Astrocyte (in vitro differentiated cells and primary cell): ENCODE results near the gene PI3. TPM values are rescaled to one million over a fixed set of nuclear protein-coding genes. Genes with fewer than 3 reads are reported as not detected.

Source experiments
- DNase-seq: peaks from one replicate; pipeline ENCODE4 v3.0.0-alpha.2; 2010; ENCODE audit warnings: low read depth
- FAIRE-seq: peaks from 2 replicates; lab custom pipeline; 2011; peaks lifted over from hg19 to GRCh38; lab: Jason Lieb, UNC
- H2AFZ ChIP-seq: 2 replicates; pipeline ENCODE4 v1.6.0; 2012; ENCODE audit warnings: low read depth, low read length, inconsistent platforms
- H3K27ac ChIP-seq: 2 replicates; pipeline ENCODE4 v1.5.1; 2011; ENCODE audit warnings: low read depth, low read length, inconsistent platforms
- H3K27me3 ChIP-seq: 2 replicates; pipeline ENCODE4 v1.6.0; 2011; ENCODE audit warnings: low read length, inconsistent platforms; ENCODE audit not compliant: insufficient read depth
- H3K36me3 ChIP-seq: 2 replicates; pipeline ENCODE4 v1.5.1; 2011; ENCODE audit warnings: low read length, inconsistent platforms; ENCODE audit not compliant: insufficient read depth
- H3K4me1 ChIP-seq: 2 replicates; pipeline ENCODE4 v1.5.1; 2011; ENCODE audit warnings: low read length, inconsistent platforms; ENCODE audit not compliant: insufficient read depth
- H3K4me2 ChIP-seq: 2 replicates; pipeline ENCODE4 v1.6.0; 2012; ENCODE audit warnings: low read length, inconsistent platforms
- H3K4me3 ChIP-seq: 2 replicates; pipeline ENCODE4 v1.5.1; 2011; ENCODE audit warnings: low read depth, mild to moderate bottlenecking, low read length, inconsistent platforms; ENCODE audit not compliant: insufficient read depth
- H3K79me2 ChIP-seq: 2 replicates; pipeline ENCODE4 v1.6.0; 2012; ENCODE audit warnings: mild to moderate bottlenecking, low read length, inconsistent platforms; ENCODE audit not compliant: insufficient read depth
- H3K9ac ChIP-seq: 2 replicates; pipeline ENCODE4 v1.6.0; 2012; ENCODE audit warnings: mild to moderate bottlenecking, low read length, inconsistent platforms
- H3K9me3 ChIP-seq: 2 replicates; pipeline ENCODE4 v1.5.1; 2012; ENCODE audit warnings: low read depth, mild to moderate bottlenecking, low read length, inconsistent platforms; ENCODE audit not compliant: insufficient read depth
- H4K20me1 ChIP-seq: 2 replicates; pipeline ENCODE4 v1.6.0; 2012; ENCODE audit warnings: low read length, inconsistent platforms; ENCODE audit not compliant: insufficient read depth
- H3K27ac Mint-ChIP-seq: one replicate; pipeline ENCODE4 v1.8.0; 2021; ENCODE audit warnings: mild to moderate bottlenecking, mixed read lengths; ENCODE audit not compliant: unreplicated experiment
- H3K27me3 Mint-ChIP-seq: one replicate; pipeline ENCODE4 v1.8.0; 2021; ENCODE audit warnings: low read depth, mixed read lengths; ENCODE audit not compliant: unreplicated experiment
- H3K36me3 Mint-ChIP-seq: one replicate; pipeline ENCODE4 v1.8.0; 2021; ENCODE audit warnings: low read depth, mixed read lengths; ENCODE audit not compliant: unreplicated experiment
- H3K4me1 Mint-ChIP-seq: one replicate; pipeline ENCODE4 v1.8.0; 2021; ENCODE audit warnings: low read depth, mixed read lengths; ENCODE audit not compliant: unreplicated experiment
- H3K4me3 Mint-ChIP-seq: one replicate; pipeline ENCODE4 v1.8.0; 2021; ENCODE audit warnings: mild to moderate bottlenecking, moderate library complexity, mixed read lengths; ENCODE audit not compliant: unreplicated experiment
- H3K9me3 Mint-ChIP-seq: one replicate; pipeline ENCODE4 v1.8.0; 2021; ENCODE audit warnings: mild to moderate bottlenecking, mixed read lengths; ENCODE audit not compliant: unreplicated experiment
- CTCF ChIP-seq: IDR thresholded peaks from 2 replicates; pipeline ENCODE4 v1.5.1; 2011; ENCODE audit warnings: low read depth, mild to moderate bottlenecking, inconsistent platforms, low read length, moderate library complexity; ENCODE audit not compliant: insufficient read depth
- EZH2 ChIP-seq: IDR thresholded peaks from 2 replicates; pipeline ENCODE4 v1.6.1; 2012; ENCODE audit warnings: mild to moderate bottlenecking, low read length, inconsistent platforms; ENCODE audit not compliant: insufficient read depth
- total RNA-seq: library from RNA; stranded (reverse); gene quantifications from 2 replicates; pipeline ENCODE4 v1.2.1, GENCODE V29; 2021

PI3 gene
- total RNA-seq, 1 donor from 2014 or later, result not detected

DNA sequence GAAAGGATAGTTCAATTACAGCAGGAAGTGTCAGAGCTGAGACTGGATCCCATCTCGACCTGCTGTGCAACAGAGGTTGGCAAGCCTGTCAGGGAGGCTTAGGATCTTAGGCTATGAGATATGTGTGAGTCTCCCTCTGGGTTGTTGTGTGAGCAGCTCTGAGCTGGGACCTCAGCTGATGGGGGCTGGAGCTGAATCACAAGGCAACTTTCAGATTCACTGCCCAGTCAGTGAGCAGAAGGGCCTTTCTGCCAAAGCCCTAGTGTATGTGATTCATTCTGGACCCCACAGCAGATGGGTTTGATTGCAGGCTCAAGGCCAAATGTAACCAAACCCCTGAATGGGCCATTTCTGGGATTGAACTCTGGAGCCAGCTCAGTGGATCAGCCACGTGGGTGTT is 4.5 kb downstream of the PI3 start:
- Histone ChIP-seq H3K4me3 (no peak overlapping the region), H3K27me3 (no peaks in the 10 kb centered on the region), H3K9ac (no peak overlapping the region), H3K27ac (no peak overlapping the region), H4K20me1 (no peaks in the 10 kb centered on the region), H2AFZ (no peak overlapping the region), H3K4me1 (no peaks in the 10 kb centered on the region), H3K79me2 (no peaks in the 10 kb centered on the region), H3K4me2 (no peak overlapping the region), H3K36me3 (no peaks in the 10 kb centered on the region), H3K9me3 (no peaks in the 10 kb centered on the region)
- Mint-ChIP-seq H3K27me3 (peaks cover 7% of the 10 kb centered on the region), H3K27ac (no peak overlapping the region), H3K4me1 (no peaks in the 10 kb centered on the region), H3K4me3 (no peak overlapping the region), H3K36me3 (no peaks in the 10 kb centered on the region), H3K9me3 (no peaks in the 10 kb centered on the region)
- DNase-seq (no peak), FAIRE-seq (no peak)
- TF ChIP-seq EZH2, result no peak
- no peak for TF ChIP-seq CTCF

- no peak overlapping the region for H2AFZ ChIP-seq
- Mint-ChIP-seq H3K9me3 (no peaks in the 10 kb centered on the region), H3K4me1 (no peaks in the 10 kb centered on the region), H3K4me3 (no peak overlapping the region), H3K27me3 (no peaks in the 10 kb centered on the region), H3K27ac (no peak overlapping the region), H3K36me3 (no peaks in the 10 kb centered on the region)
- H3K27me3 ChIP-seq, result no peaks in the 10 kb centered on the region
- FAIRE-seq, result no peak
- no peaks in the 10 kb centered on the region for H4K20me1 ChIP-seq
- DNase-seq, result no peak
- no peaks in the 10 kb centered on the region for H3K4me1 ChIP-seq
- H3K9me3 ChIP-seq, result no peaks in the 10 kb centered on the region
- no peaks in the 10 kb centered on the region for H3K79me2 ChIP-seq
- H3K36me3 ChIP-seq, result no peaks in the 10 kb centered on the region
- TF ChIP-seq CTCF (no peak), EZH2 (no peak)
- no peak overlapping the region for H3K9ac ChIP-seq
- no peak overlapping the region for H3K27ac ChIP-seq
- no peak overlapping the region for H3K4me2 ChIP-seq
- H3K4me3 ChIP-seq, result no peak overlapping the region
Observed at GRCh38 chr20:45181639-45182038, 6.9 kb downstream of the PI3 start.

- Histone ChIP-seq H3K27ac (no peak overlapping the region), H3K36me3 (no peaks in the 10 kb centered on the region), H2AFZ (no peak overlapping the region), H3K27me3 (no peaks in the 10 kb centered on the region), H3K4me3 (no peak overlapping the region), H3K4me1 (no peaks in the 10 kb centered on the region), H3K9me3 (no peaks in the 10 kb centered on the region), H4K20me1 (no peaks in the 10 kb centered on the region), H3K9ac (no peak overlapping the region), H3K4me2 (no peak overlapping the region), H3K79me2 (no peaks in the 10 kb centered on the region)
- Mint-ChIP-seq H3K36me3 (no peaks in the 10 kb centered on the region), H3K4me3 (no peak overlapping the region), H3K4me1 (no peaks in the 10 kb centered on the region), H3K27me3 (no peaks in the 10 kb centered on the region), H3K27ac (no peak overlapping the region), H3K9me3 (no peaks in the 10 kb centered on the region)
- DNase-seq (no peak), FAIRE-seq (no peak)
- TF ChIP-seq EZH2, result no peak
- no peak for TF ChIP-seq CTCF
Observed at GRCh38 chr20:45183084-45183483, 8.4 kb downstream of the PI3 start.
